ENCODE results near the gene CA9. TPM values are rescaled to one million over a fixed set of nuclear protein-coding genes. Genes with fewer than 3 reads are reported as not detected.

Gene CA9
- total and polyA plus RNA-seq, 4 donors, result 0.88 to 2.4 (median 1.3) TPM

- ATAC-seq (ENCODE audit: insufficient read depth, low FRiP score), result peak; percentile 93
- H3K4me1 ChIP-seq (ENCODE audit: control insufficient read depth in 5 of 5, insufficient read depth in 5 of 5, low read length in 5 of 5), result peaks cover 0 to 15% (median 3%) of the 10 kb centered on the region in 5 donors
- H3K27ac ChIP-seq (ENCODE audit: low read depth in 1 of 2, low read length in 1 of 2), result peak within 1 kb of the TSS; percentile 94 to 99
- no peak for TF ChIP-seq CTCF (IDR thresholded peaks at IDR 0.05; ENCODE audit: control extremely low read depth, extremely low read depth)
- H3K4me3 ChIP-seq, result peak within 1 kb of the TSS; percentile 93
- H3K9ac ChIP-seq (ENCODE audit: insufficient read depth in 1 of 2, low read length in 2 of 2), result peak within 1 kb of the TSS; percentile 94 to 100
- no peaks in the 10 kb centered on the region for H3K9me3 ChIP-seq (ENCODE audit: control insufficient read depth in 4 of 4, insufficient read depth in 3 of 4, low read length in 3 of 4)
- peaks cover 0 to 17% (median 15%) of the 10 kb centered on the region in 4 donors for H3K36me3 ChIP-seq (ENCODE audit: control insufficient read depth in 4 of 4, insufficient read depth in 4 of 4, low read length in 4 of 4)
- no peaks in the 10 kb centered on the region for H3K27me3 ChIP-seq (ENCODE audit: control insufficient read depth in 3 of 3, insufficient read depth in 3 of 3, low read length in 2 of 3)
- DNase-seq, result peak; percentile 99
- 0 to 1% methylated on average over 42 of the region's 42 CpGs for WGBS, 2 donors
These were observed 16.1 kb upstream of the CA9 start, which contains the start of gene RMRP for GRCh38 chr9:35657546-35658136. RMRP (minus strand) TSS chr9:35658019.

- peaks cover 0 to 15% (median 3%) of the 10 kb centered on the region in 5 donors for H3K4me1 ChIP-seq (ENCODE audit: control insufficient read depth in 5 of 5, insufficient read depth in 5 of 5, low read length in 5 of 5)
- 0 to 1% methylated on average over 61 to 67 of the region's 67 CpGs for WGBS, 2 donors
- H3K9me3 ChIP-seq (ENCODE audit: control insufficient read depth in 4 of 4, insufficient read depth in 3 of 4, low read length in 3 of 4), result no peaks in the 10 kb centered on the region
- H3K27me3 ChIP-seq (ENCODE audit: control insufficient read depth in 3 of 3, insufficient read depth in 3 of 3, low read length in 2 of 3), result no peaks in the 10 kb centered on the region
- H3K9ac ChIP-seq (ENCODE audit: insufficient read depth in 1 of 2, low read length in 2 of 2), result peak within 1 kb of the TSS; percentile 94 to 100
- peak; percentile 2 for TF ChIP-seq CTCF (IDR thresholded peaks at IDR 0.05; ENCODE audit: control extremely low read depth, extremely low read depth)
- DNase-seq (peak in 2 of 3 donors; percentile 91 to 93), ATAC-seq (ENCODE audit: insufficient read depth, low FRiP score) (peak; percentile 88)
- peaks cover 0 to 17% (median 15%) of the 10 kb centered on the region in 4 donors for H3K36me3 ChIP-seq (ENCODE audit: control insufficient read depth in 4 of 4, insufficient read depth in 4 of 4, low read length in 4 of 4)
- peak within 1 kb of the TSS; percentile 93 for H3K4me3 ChIP-seq
- H3K27ac ChIP-seq (ENCODE audit: low read depth in 1 of 2, low read length in 1 of 2), result peak within 1 kb of the TSS; percentile 94 to 99
These were observed 15.4 kb upstream of the CA9 start, which contains the start of gene CCDC107 for GRCh38 chr9:35658137-35658967. CCDC107 (plus strand) TSS chr9:35658292; CDS start chr9:35658380, 88 bp downstream.

DNA sequence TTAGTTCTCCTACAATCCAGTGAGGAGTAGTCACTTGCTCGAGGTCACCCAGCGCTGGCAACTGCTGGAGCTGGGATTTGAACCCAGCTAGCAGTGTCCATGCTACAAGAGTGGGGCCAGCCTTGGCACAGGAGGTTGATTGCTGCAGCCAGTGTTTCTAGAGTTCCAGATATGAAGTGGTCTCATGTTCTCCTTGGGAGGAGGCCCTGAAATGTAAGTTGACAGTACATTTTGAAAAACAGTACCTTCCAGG is 14.8 kb upstream of the CA9 start:
- ATAC-seq (ENCODE audit: insufficient read depth, low FRiP score) (no peak), DNase-seq (peak in 1 of 3 donors; percentile 39)
- Histone ChIP-seq H3K4me3 (peak overlapping the region; percentile 93), H3K9ac (ENCODE audit: insufficient read depth in 1 of 2, low read length in 2 of 2) (peak overlapping the region; percentile 53 to 94), H3K4me1 (ENCODE audit: control insufficient read depth in 5 of 5, insufficient read depth in 5 of 5, low read length in 5 of 5) (peaks cover 0 to 16% (median 3%) of the 10 kb centered on the region in 5 donors), H3K27me3 (ENCODE audit: control insufficient read depth in 3 of 3, insufficient read depth in 3 of 3, low read length in 2 of 3) (no peaks in the 10 kb centered on the region), H3K36me3 (ENCODE audit: control insufficient read depth in 4 of 4, insufficient read depth in 4 of 4, low read length in 4 of 4) (peaks cover 0 to 17% (median 15%) of the 10 kb centered on the region in 4 donors), H3K27ac (ENCODE audit: low read depth in 1 of 2, low read length in 1 of 2) (peak overlapping the region; percentile 94 to 99), H3K9me3 (ENCODE audit: control insufficient read depth in 4 of 4, insufficient read depth in 3 of 4, low read length in 3 of 4) (no peaks in the 10 kb centered on the region)
- 0% methylated on average over 2 of the region's 2 CpGs for WGBS, 2 donors
- TF ChIP-seq CTCF (IDR thresholded peaks at IDR 0.05; ENCODE audit: control extremely low read depth, extremely low read depth), result no peak
